ENCODE results near the gene TTN.

TTN gene

DNA sequence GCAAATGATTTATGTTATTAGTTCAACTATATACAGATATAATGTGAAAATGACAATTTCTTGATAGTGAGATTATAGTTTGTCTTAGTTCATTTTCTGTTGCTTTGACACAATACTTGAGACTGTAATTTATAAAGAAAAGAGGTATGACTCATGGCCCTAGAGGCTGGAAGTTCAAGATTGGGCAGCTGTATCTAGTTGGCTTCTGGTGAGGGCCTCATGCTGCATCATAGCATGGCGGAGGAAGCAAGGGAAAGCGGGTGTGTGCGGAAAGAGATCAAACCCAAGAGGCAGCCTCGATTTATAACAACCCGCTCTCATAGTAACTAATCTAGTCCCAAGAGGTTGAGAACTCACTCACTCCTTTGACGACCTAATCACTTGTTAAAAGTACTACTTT, 315.6 kb downstream of the TTN start:
- no peak overlapping the region for H3K4me3 ChIP-seq (ENCODE audit: low read length)

DNA sequence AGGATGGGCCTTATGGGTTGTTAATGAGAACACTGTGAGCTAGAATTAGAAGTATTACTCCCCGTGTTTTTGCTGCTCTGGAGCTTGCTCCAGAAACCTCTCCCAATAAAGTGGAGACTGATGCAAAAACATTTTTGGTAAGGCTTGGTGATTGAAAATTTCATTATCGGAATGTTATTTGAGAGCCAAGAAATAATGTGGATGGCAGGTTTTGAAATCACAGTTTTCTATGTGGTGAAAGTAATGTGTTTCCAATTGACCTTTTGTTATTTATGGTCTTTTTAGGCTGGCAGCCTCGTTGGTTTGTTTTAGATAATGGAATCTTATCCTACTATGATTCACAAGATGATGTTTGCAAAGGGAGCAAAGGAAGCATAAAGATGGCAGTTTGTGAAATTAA, 321.9 kb downstream of the TTN start:
- Histone ChIP-seq H3K27me3 (ENCODE audit: control insufficient read depth, insufficient read depth, low read length) (no peaks in the 10 kb centered on the region), H3K9ac (ENCODE audit: low read depth, low read length) (no peak overlapping the region), H3K4me1 (ENCODE audit: control insufficient read depth, insufficient read depth, low read length) (peaks cover 22% of the 10 kb centered on the region), H3K9me3 (replicated peaks; ENCODE audit: low read length) (no peaks in the 10 kb centered on the region), H3K4me2 (ENCODE audit: low read length) (no peak overlapping the region), H3K4me3 (ENCODE audit: low read length) (no peak overlapping the region), H3K36me3 (ENCODE audit: insufficient read depth, low read length) (peaks cover 18% of the 10 kb centered on the region)

More for the DNA sequence above, 315.6 kb downstream of the TTN start:
- H3K4me2 ChIP-seq (ENCODE audit: low read length), result no peak overlapping the region
- H3K9ac ChIP-seq (ENCODE audit: low read depth, low read length), result no peak overlapping the region
- no peaks in the 10 kb centered on the region for H3K4me1 ChIP-seq (ENCODE audit: control insufficient read depth, insufficient read depth, low read length)
- peaks cover 48% of the 10 kb centered on the region for H3K36me3 ChIP-seq (ENCODE audit: insufficient read depth, low read length)
- H3K27me3 ChIP-seq (ENCODE audit: control insufficient read depth, insufficient read depth, low read length), result no peaks in the 10 kb centered on the region
- H3K9me3 ChIP-seq (replicated peaks; ENCODE audit: low read length), result no peaks in the 10 kb centered on the region

DNA sequence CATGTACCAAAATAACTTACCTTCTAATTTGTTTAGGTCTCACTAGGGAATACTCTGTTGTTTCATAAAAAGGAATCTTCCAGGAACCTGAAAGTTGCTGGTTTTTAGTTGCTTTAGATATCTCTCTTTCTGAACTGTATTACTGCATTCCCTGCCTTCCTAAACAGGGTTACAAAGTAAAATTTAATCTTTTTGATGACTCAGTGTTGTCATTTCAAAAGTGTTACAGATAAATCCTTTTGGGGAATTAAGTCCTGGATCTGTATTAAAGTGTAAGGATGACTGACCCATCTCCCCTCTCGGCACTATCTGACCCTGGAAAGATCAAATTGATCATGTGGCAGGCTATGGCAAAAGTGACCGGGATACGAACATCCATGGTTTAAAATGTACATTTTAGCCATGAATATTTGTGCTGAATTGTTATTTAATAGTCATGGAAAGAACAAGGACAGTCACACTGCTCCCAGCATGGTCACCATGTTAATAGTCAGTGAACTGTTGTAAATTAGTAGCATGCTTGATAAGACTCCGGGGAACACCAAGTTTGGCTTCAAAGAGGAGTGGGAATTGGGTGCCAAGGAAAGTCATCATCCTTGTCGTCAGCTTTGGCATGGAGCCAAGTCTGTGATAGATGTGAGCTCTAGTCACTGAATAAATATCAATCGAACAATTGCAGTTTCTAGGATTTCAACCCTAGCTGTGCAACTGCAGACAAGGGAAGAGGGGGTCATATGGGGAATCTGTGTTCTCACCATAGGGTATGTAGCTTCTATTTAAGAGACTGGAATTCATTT, 322.8 kb downstream of the TTN start:
- Histone ChIP-seq H3K9ac (ENCODE audit: low read depth, low read length) (no peak overlapping the region), H3K27me3 (ENCODE audit: control insufficient read depth, insufficient read depth, low read length) (no peaks in the 10 kb centered on the region), H3K4me3 (ENCODE audit: low read length) (no peak overlapping the region), H3K9me3 (replicated peaks; ENCODE audit: low read length) (no peaks in the 10 kb centered on the region), H3K4me2 (ENCODE audit: low read length) (peak overlapping the region; percentile 45), H3K36me3 (ENCODE audit: insufficient read depth, low read length) (peaks cover 14% of the 10 kb centered on the region), H3K4me1 (ENCODE audit: control insufficient read depth, insufficient read depth, low read length) (peaks cover 28% of the 10 kb centered on the region)

DNA sequence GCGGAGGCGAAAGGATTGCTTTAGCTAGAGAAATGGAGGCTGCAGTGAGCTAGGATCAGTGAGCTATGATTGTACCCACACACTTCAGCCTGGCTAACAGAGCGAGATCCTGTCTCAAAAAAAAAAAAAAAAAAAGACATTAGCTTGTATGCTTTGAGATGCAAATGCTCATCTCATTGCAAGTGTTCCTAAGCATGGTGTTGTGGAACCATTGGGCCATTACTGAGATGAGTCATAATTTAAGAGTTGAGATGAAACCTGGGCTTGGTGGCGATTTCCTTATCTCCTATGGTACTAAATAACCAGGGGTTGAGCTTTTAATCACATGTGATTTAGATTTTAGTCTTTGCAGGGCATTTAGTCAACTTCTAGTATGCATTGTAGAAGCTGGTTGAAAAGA, 324.8 kb downstream of the TTN start:
- H3K9me3 ChIP-seq (replicated peaks; ENCODE audit: low read length), result no peaks in the 10 kb centered on the region
- peaks cover 32% of the 10 kb centered on the region for H3K4me1 ChIP-seq (ENCODE audit: control insufficient read depth, insufficient read depth, low read length)
- H3K36me3 ChIP-seq (ENCODE audit: insufficient read depth, low read length), result peaks cover 13% of the 10 kb centered on the region
- peak overlapping the region; percentile 97 for H3K4me2 ChIP-seq (ENCODE audit: low read length)
- no peaks in the 10 kb centered on the region for H3K27me3 ChIP-seq (ENCODE audit: control insufficient read depth, insufficient read depth, low read length)
- H3K9ac ChIP-seq (ENCODE audit: low read depth, low read length), result no peak overlapping the region
- H3K4me3 ChIP-seq (ENCODE audit: low read length), result no peak overlapping the region

DNA sequence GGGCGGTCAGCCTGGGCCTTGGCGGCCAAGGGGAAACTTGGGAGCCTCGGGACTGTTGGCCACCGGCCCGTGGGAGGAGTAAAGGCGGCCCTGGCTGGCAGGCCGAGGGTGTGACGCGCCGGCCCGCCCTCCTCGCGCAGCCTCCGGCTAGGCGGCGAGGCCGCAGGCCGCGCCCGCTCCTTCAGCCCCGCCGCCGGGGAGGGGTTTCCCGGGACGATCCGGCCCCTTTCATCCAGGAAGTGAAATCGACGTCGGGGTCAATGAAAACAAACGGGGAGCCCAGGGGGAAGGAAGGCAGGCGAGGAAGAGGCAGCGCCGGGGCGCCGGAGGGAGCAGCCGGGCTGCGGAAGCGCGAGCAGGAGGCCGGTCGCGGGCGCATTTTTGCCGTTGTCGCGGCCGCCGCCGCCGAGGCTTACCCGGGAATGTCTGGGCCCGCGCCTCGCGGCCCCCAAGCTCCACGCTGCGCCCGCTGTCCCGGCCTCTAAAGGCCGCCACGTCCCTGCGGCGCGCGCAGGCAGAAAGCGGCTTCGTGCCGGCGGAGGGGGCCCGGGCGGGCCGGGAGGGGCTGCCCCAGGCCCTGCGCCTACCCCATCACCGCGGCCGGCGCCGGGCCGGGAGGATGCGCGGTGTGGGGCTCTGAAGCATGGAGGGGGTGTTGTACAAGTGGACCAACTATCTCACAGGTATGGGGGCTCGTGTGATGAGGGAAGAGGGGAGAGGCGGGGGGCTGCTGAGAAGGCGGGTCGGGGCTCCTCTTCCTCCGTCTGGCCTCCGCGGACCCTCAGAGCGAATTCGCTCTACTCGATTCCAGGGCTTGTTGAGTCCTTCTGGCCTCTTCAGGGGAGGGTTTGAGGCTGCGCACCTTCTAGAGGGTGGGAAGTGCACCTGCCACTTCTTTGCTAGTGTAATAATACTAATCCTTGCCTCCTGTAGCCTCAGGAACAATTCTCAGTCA, 326.7 kb downstream of the TTN start, which contains the start of gene PLEKHA3:
TSS of gene PLEKHA3 (plus strand) at position 231 of the 955 bp plus-strand sequence. CDS start at position 644, 413 bp downstream.
- no peaks in the 10 kb centered on the region for H3K9me3 ChIP-seq (replicated peaks; ENCODE audit: low read length)
- peak within 1 kb of the TSS; percentile 88 for H3K9ac ChIP-seq (ENCODE audit: low read depth, low read length)
- no peaks in the 10 kb centered on the region for H3K27me3 ChIP-seq (ENCODE audit: control insufficient read depth, insufficient read depth, low read length)
- H3K36me3 ChIP-seq (ENCODE audit: insufficient read depth, low read length), result no peaks in the 10 kb centered on the region
- peak within 1 kb of the TSS; percentile 97 for H3K4me2 ChIP-seq (ENCODE audit: low read length)
- H3K4me3 ChIP-seq (ENCODE audit: low read length), result peak within 1 kb of the TSS; percentile 90
- peaks cover 32% of the 10 kb centered on the region for H3K4me1 ChIP-seq (ENCODE audit: control insufficient read depth, insufficient read depth, low read length)

DNA sequence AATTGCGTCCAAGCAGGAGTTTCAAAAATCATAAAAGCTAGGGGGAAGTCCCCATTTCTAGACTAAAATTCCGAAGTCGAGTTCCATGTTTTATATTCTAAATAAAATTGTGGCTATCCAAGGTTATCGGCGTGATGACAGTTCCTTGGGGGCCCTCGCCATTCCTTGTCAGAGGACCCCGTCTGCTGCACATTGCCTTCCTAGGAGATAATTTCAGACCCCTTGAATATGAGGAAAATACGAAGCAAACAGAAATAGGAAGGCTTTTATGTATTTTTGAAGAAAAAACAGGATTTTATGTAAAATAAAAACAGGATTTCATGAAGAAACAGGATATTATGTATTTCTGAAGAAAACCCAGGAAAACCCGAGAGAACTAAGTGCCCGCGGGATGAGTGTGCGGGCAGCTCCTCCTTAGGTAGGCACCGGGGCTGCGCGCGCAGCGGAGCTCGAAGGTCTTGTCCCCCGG, 327.4 kb downstream of the TTN start:
- no peaks in the 10 kb centered on the region for H3K9me3 ChIP-seq (replicated peaks; ENCODE audit: low read length)
- peak overlapping the region; percentile 97 for H3K4me2 ChIP-seq (ENCODE audit: low read length)
- H3K27me3 ChIP-seq (ENCODE audit: control insufficient read depth, insufficient read depth, low read length), result no peaks in the 10 kb centered on the region
- H3K4me1 ChIP-seq (ENCODE audit: control insufficient read depth, insufficient read depth, low read length), result peaks cover 29% of the 10 kb centered on the region
- peak overlapping the region; percentile 81 for H3K4me3 ChIP-seq (ENCODE audit: low read length)
- peak overlapping the region; percentile 88 for H3K9ac ChIP-seq (ENCODE audit: low read depth, low read length)
- H3K36me3 ChIP-seq (ENCODE audit: insufficient read depth, low read length), result no peaks in the 10 kb centered on the region

DNA sequence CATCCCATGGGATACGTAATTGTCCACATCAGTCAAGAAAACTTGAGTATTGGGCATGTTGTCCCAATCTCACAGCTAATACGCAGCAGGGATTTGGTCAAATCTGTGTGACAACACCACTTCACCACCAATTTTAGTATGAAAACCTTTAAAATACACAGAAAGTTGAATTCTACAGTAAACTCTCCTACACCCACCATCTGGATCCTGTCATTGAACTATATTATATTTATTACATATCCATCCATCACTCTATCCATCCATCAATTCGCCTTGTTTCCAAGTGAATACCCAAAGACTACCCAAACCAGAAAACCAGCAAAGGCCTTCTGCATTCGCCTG, 328.0 kb downstream of the TTN start:
- H3K36me3 ChIP-seq (ENCODE audit: insufficient read depth, low read length), result no peaks in the 10 kb centered on the region
- H3K9me3 ChIP-seq (replicated peaks; ENCODE audit: low read length), result no peaks in the 10 kb centered on the region
- peak overlapping the region; percentile 97 for H3K4me2 ChIP-seq (ENCODE audit: low read length)
- H3K9ac ChIP-seq (ENCODE audit: low read depth, low read length), result no peak overlapping the region
- no peaks in the 10 kb centered on the region for H3K27me3 ChIP-seq (ENCODE audit: control insufficient read depth, insufficient read depth, low read length)
- peak overlapping the region; percentile 90 for H3K4me3 ChIP-seq (ENCODE audit: low read length)
- H3K4me1 ChIP-seq (ENCODE audit: control insufficient read depth, insufficient read depth, low read length), result peaks cover 24% of the 10 kb centered on the region

DNA sequence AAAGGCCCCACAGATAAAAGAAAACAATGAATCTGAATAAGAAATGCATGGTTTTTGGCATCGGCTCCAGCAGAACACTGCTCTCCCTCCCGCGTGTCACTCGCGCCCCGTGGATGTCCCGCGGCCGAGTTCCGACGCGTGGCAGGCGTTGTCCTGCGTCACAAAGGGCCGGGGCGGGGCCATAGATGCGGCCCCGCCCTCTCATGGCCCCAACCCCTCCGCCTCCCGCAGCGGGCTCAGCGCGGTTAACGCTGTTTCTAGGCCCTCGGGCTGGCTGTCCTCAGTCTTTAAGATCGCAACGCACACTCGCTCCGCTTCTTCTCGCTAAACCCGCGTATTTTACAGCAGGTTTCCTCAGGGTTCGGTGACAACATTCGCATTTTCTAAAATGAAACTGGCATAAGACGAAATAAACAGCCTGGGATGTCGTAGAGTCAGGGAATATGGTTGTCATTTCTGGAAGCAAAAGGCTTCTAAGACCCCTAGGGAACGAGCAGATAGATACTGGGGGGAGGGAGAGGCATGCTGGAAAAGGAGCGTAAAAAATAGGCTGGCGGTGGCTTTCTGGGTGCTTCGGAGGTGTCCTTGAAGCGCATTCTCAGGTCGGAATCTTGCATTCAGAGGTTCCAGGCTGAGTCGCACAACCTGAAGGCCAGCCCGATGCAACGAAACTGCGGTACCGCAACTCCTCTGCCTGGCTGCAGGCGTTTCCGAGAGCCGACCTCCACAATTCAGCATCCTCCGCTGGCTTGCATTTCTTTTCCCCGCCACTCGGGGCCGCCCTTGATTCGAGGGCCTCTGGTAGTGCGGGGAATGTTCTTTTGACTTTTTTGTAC, 328.6 kb downstream of the TTN start, which contains the start of gene FKBP7:
TSS of gene FKBP7 (minus strand) at position 162 of the 836 bp plus-strand sequence. CDS start at position 61, 101 bp downstream.
- Histone ChIP-seq H3K4me3 (ENCODE audit: low read length) (peak within 1 kb of the TSS; percentile 90), H3K27me3 (ENCODE audit: control insufficient read depth, insufficient read depth, low read length) (no peaks in the 10 kb centered on the region), H3K4me1 (ENCODE audit: control insufficient read depth, insufficient read depth, low read length) (peaks cover 18% of the 10 kb centered on the region), H3K4me2 (ENCODE audit: low read length) (peak within 1 kb of the TSS; percentile 97), H3K36me3 (ENCODE audit: insufficient read depth, low read length) (no peaks in the 10 kb centered on the region), H3K9ac (ENCODE audit: low read depth, low read length) (peak within 1 kb of the TSS; percentile 95), H3K9me3 (replicated peaks; ENCODE audit: low read length) (no peaks in the 10 kb centered on the region)

DNA sequence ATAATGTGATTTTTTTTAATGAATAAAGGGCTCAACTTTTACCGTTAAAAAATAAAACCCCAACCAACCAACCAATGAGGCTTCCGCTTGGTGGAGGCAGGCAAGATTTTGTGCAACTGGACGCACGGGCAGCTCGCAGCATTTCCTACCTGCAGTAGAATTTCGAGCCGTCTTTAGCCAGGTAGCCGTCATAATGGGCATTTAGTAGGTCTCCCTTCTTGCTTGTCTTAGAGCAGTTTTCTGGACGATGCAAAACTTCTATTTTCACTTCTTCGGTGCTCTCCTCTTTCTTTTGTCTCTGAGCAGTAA, 329.1 kb downstream of the TTN start:
- H3K4me2 ChIP-seq (ENCODE audit: low read length), result peak overlapping the region; percentile 97
- H3K9ac ChIP-seq (ENCODE audit: low read depth, low read length), result peak overlapping the region; percentile 95
- no peaks in the 10 kb centered on the region for H3K27me3 ChIP-seq (ENCODE audit: control insufficient read depth, insufficient read depth, low read length)
- H3K4me3 ChIP-seq (ENCODE audit: low read length), result peak overlapping the region; percentile 90
- H3K36me3 ChIP-seq (ENCODE audit: insufficient read depth, low read length), result no peaks in the 10 kb centered on the region
- H3K9me3 ChIP-seq (replicated peaks; ENCODE audit: low read length), result no peaks in the 10 kb centered on the region
- H3K4me1 ChIP-seq (ENCODE audit: control insufficient read depth, insufficient read depth, low read length), result peaks cover 17% of the 10 kb centered on the region

DNA sequence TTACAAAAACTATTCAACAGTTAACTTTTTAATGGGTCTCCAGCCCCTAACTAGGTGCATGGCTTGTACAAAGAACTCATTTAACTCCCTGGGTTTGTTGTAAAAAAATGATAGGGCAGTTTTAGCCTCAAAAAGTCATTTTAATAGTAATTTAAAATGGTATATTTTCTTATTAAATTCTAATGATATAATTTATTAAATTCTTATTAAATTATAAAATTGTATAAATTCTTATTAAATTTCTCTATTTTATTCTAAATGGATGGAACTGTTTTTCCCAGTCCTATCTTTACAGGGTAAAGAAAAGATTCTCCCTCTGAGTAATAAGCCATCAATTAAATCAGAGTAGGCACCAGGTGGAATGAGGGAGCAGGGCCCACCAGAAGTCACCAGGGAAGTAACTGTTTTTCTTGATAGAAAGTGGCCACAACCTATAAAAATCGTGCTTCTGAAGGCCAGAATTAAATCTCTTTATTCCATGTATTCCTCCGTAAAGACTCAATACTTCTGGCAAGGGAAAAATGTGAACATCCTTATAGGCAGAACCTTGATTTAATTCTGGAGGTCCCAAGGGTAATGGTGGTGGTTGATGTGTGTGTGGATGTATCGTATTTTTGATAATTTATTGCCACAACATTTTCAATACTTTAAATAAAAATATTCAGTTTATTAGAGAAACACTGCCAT, 329.6 kb downstream of the TTN start:
- H3K4me3 ChIP-seq (ENCODE audit: low read length), result peak overlapping the region; percentile 90
- no peaks in the 10 kb centered on the region for H3K36me3 ChIP-seq (ENCODE audit: insufficient read depth, low read length)
- peaks cover 17% of the 10 kb centered on the region for H3K4me1 ChIP-seq (ENCODE audit: control insufficient read depth, insufficient read depth, low read length)
- peak overlapping the region; percentile 97 for H3K4me2 ChIP-seq (ENCODE audit: low read length)
- no peaks in the 10 kb centered on the region for H3K27me3 ChIP-seq (ENCODE audit: control insufficient read depth, insufficient read depth, low read length)
- H3K9me3 ChIP-seq (replicated peaks; ENCODE audit: low read length), result no peaks in the 10 kb centered on the region
- peak overlapping the region; percentile 95 for H3K9ac ChIP-seq (ENCODE audit: low read depth, low read length)
